ENCODE data around the gene SLC35C1. TPM values are rescaled to one million over a fixed set of nuclear protein-coding genes. Genes with fewer than 3 reads are reported as not detected.

The SLC35C1 gene
- total and polyA plus RNA-seq, 2 experiments from 2014 or later, result 6.8 to 11.0 TPM

- no peak overlapping the region for H3K4me3 ChIP-seq
- ATAC-seq (no peak), DNase-seq (ENCODE audit: low spot score) (no peak)
- no peak overlapping the region for H3K4me2 ChIP-seq
- Mint-ChIP-seq H3K4me3 (no peak overlapping the region), H3K27ac (no peak overlapping the region), H3K36me3 (ENCODE audit: low read depth) (no peaks in the 10 kb centered on the region), H3K9me3 (no peaks in the 10 kb centered on the region), H3K4me1 (peaks cover 51% of the 10 kb centered on the region), H3K27me3 (ENCODE audit: insufficient read depth, low read depth, poor library complexity) (peaks cover 18% of the 10 kb centered on the region)
- no peak overlapping the region for H3K27ac ChIP-seq (ENCODE audit: low read depth)
- TF ChIP-seq ETS1 (IDR thresholded peaks at IDR 0.05) (no peak), STAT1 (IDR thresholded peaks at IDR 0.05; ENCODE audit: unreplicated experiment) (no peak), EZH2phosphoT487 (IDR thresholded peaks at IDR 0.05; ENCODE audit: unreplicated experiment) (no peak), ZNF114 (CRISPR knock-in tag; IDR thresholded peaks at IDR 0.05) (no peak), JUNB (IDR thresholded peaks at IDR 0.05; ENCODE audit: unreplicated experiment) (no peak), CREB1 (CRISPR knock-in tag; IDR thresholded peaks at IDR 0.05; ENCODE audit: low read depth) (no peak), NANOG (IDR thresholded peaks at IDR 0.05; ENCODE audit: borderline replicate concordance) (no peak), EZH2 (IDR thresholded peaks at IDR 0.05; ENCODE audit: low read depth, unreplicated experiment) (no peak), REST (IDR thresholded peaks at IDR 0.05; ENCODE audit: unreplicated experiment) (no peak), CTCF (conservative IDR thresholded peaks at IDR 0.05; ENCODE audit: low read depth in 2 of 2) (no peak)
- peaks cover 26% of the 10 kb centered on the region for H3K79me2 ChIP-seq (replicated peaks; ENCODE audit: insufficient read depth)
- H3K9me2 ChIP-seq (ENCODE audit: insufficient read depth), result no peaks in the 10 kb centered on the region
- 0 out of 2 replicates have a peak, but pooled peaks cover 9% of the 10 kb centered on the region for H3F3A ChIP-seq (replicated peaks; ENCODE audit: low read depth)
- no peaks in the 10 kb centered on the region for H3K36me3 ChIP-seq (ENCODE audit: insufficient read depth)
- H3K27me3 ChIP-seq (ENCODE audit: insufficient read depth), result peaks cover 29% of the 10 kb centered on the region
- peaks cover 49% of the 10 kb centered on the region for H3K4me1 ChIP-seq (ENCODE audit: insufficient read depth)
- peaks cover 33% of the 10 kb centered on the region for H4K20me1 ChIP-seq (replicated peaks; ENCODE audit: insufficient read depth)
- no peak overlapping the region for H2AFZ ChIP-seq
These were observed 45.5 kb downstream of the SLC35C1 start for GRCh38 chr11:45850446-45850845.
